NCI-H1048 (cell line): ENCODE results near the gene PPM1L.
"Not testable (repeated sequence)": the region's sequence is repeated elsewhere in the genome, so short reads cannot be mapped to it uniquely, and the experiment has no call there.

Experiments used
- DNase-seq: peaks from one replicate; lab custom pipeline; 2025; lab: John Stamatoyannopoulos, UW

PPM1L gene

DNA sequence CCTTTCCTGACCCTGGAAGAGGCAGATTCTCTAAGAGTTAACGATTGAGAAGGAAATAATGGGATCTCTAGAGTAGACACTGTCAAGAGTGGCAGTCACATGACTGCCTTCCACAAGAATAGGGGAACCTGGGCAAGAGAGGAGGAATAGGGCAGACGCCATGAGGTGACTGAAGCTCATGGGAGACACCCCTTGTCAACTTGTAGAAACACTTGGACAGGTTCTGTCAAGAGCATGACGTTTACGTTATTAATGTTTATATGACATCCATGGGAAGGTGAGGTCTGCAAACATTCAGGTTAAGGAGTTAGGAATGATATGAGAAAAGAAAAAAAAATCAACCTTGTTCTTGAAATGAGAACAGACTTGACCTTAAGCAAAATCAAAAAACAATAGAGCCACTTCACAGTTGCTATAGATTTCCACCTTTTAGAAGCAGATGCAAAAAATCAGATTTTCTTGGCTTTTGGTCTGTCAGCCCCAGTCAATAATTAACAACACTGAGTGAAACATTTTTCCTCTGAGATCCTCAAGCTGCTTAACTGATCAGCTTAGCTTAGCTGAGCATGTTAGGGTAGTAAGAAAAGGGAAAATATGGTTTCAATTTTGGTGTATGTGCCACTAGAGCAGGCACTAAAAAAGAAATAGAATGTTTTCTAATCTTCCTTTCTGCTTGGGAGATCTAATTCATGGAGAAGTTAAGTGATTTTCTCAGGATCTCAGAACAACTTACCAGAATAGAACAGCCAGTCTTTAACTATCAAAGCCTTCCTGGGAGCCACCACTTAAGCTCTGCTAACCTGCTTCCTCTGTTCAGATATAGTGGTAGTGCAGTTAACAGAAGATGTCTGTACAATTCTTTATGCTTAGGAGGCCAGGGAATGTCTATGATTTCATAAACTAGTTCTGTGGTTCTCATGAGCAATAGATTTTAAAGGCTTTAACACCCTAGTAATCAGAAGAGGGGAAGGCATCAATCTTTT, 232.2 kb downstream of the PPM1L start:
- no peak for DNase-seq

DNA sequence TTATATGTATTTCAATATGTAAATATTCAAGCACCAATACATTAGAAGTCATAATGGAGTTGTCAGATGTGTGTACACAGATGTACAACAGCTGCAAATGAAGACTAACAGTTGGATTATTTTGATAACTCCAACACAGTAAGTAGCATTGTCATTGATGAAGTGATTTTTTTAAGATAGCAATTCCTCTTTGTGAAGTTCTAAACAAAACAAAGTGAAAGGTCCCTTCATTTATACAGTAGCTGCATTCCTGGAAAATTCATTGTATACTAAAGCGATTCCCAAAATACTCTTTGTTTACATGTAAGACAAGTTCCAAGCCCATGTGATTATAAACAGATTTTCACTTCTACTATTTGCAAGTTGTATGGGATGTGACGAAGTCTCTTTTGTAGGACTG, 234.4 kb downstream of the PPM1L start:
- DNase-seq = no peak

DNA sequence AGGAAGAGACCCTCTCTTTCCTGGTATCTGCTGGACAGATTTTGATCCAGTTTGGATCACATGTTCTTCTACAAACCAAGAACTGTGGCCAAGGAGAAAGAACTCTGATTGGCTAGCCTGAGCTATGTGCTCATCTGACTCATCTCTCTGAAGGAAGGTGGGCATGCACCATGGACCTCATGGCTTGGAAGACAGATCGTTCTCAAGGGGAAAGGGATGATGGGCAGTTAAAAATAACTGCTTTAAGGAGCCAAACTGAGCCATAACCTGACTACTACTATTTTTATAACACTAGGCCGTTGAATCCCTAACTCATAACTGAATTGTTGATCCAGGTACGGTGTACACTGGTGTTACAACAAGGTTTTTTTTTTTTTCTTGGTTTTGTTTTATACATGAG, 236.7 kb downstream of the PPM1L start:
- DNase-seq = no peak

DNA sequence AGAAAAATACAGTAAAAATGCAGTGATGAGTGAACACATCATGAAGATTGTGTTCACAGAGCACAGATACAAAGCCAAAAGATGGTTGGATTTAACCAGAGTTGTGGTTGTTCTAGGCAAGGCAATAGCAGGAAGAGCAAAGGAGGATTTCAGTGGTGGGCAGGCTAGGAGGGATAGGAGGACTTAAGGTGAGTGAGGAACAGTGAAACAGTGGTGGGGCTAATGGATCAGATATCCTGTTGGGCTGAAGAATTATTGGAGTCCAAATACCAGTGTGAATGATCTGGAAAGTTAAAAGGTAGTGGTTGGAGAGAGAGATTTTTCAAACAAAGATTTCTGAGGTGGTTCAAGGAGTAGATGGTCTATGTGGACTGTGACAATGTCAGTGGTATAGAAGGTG, 240.8 kb downstream of the PPM1L start:
- DNase-seq = no peak

DNA sequence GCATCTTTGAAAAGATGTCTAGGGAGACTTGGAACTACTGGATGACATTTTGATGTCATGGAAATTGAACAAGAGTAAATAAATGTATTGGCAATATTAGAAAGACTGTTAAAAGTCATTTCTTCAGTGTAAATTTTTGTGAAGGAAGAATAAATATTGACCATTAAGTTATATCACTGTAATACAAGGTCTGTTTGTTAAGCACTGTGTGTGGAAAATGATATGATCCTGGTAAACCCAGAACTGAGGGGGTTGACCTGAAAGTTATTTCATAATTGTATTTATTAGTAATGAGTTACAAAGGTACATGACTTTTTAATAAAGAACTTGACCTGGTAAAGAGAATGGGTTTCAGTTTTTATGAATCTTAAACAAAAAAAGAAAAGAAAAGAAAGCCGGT, 242.6 kb downstream of the PPM1L start:
- DNase-seq = no peak

DNA sequence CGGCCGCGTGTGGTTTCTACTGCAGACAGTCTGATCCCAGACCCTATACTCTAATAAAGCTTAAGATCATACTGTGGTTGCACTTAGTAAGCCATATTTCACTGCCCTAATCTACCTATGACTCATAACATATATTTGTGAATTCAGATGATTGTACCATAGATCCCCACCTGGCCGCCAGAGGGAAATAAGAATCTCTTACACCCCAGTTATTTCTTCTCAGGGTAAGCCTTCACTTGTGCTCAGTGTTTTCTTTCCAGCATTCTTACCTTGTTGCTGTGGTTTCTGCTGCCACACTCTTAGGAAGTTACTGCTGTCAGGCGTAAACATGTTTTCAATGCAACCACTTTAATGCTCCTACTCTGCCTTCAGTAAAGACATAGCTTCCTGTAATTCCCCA, 243.2 kb downstream of the PPM1L start:
- no peak for DNase-seq

DNA sequence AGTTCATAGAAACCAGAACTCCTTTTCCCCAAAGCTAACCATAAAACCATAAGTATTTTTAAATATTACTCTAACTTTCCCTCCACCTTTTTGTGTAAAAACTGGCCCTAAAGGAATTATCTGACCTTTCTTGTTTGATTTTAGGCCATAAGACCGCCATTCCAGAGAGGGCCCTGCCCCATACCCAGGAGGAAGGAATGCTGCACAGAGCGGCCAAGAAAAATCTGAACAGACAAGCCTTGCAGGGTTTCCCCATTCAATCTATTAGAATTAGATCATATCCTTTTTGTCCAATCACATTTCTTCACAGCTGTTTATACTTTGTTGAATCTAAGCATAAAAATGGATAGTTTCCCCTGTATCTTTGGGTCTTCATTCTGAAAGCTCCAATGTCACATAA, 252.1 kb downstream of the PPM1L start:
- no peak for DNase-seq

DNA sequence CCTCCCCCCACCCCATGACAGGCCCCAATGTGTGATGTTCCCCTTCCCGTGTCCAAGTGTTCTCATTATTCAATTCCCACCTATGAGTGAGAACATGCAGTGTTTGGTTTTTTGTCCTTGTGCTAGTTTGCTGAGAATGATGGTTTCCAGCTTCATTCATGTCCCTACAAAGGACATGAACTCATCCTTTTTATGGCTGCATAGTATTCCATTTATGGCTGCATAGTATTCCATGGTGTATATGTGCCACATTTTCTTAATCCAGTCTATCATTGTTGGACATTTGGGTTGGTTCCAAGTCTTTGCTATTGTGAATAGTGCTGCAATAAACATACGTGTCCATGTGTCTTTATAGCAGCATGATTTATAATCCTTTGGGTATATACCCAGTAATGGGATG, 254.1 kb downstream of the PPM1L start:
- not testable (repeated sequence) for DNase-seq

DNA sequence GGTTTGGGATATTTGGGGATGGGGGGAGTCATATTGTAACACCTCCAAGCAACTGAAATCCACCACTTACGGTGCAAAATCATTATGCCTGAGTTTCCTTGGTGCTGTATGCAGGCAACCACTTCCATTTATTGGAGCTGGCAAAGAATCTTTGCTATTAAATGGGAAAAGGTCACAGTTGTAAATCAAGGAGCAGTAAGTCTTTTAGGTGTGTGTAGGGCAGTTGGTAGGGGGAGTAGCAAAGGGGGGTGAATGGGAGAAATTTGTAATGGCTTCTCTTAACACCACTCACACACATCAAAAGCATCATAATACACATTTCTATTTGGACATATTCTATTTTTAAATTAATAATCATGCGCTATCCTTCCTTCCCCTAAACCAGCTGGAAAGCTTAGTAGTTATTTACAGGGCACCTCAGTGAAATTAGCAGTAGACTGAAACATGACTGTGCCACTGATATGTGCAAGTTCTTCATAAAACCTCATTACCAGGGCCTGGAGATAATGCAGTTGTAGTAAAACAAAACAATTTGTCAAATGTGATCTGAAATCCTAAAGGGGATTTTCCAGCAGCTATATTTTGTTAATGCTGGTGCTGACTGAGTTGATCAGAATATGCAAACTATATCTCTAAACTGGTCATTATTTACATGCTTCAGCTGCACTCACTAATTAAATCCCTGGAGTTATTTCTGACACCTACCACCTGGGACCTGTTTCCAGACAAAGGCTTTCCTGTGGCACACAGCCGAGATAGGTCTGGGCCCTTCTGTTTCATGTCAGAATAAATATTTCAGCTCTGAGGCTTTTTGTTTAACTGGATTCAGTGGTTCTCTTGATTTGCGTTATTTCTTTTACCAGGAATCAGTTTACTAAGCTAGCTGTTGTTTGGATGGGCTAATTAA, 259.1 kb downstream of the PPM1L start:
- peak; percentile 13 for DNase-seq

DNA sequence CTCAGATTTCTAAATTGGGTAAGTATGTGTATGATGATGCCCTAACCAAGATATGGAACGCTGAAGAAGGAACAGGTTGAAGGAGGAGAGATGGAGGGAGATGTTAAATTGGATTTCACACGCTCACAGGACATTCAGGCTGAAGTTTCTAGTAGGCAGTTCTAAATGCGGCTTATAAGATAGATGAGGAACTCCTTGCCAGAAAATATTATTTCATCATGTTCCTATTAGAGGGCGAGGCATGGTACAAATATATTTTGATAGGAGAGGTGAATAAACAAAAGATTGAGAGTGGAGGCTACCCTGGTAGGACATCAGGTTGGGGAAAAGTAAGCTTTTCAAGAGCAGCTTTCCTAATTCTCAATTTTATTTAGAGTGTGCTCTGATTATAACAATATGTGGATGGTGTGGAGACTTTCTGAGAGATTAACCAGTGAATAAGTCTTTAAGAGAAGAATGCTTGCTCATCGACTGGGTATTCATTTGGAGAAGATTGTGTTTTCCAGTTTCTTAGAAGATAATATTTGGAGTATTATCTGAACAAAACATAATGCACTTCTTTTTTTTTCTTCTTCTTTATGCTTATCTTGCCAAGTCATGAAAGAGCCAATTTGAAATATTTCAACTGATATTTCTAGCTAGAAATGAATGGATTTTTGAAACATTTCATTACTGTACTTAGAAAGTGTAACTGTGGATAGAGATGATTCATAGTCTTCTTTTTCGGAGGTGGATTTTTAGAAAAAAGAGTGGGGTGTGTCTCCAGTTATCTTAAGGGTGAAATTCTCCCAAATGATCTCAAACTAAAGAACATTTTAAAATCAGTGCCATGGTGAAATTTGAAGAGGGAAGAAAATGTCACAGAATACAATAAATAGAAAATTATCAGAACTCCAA, 260.6 kb downstream of the PPM1L start:
- DNase-seq = no peak

DNA sequence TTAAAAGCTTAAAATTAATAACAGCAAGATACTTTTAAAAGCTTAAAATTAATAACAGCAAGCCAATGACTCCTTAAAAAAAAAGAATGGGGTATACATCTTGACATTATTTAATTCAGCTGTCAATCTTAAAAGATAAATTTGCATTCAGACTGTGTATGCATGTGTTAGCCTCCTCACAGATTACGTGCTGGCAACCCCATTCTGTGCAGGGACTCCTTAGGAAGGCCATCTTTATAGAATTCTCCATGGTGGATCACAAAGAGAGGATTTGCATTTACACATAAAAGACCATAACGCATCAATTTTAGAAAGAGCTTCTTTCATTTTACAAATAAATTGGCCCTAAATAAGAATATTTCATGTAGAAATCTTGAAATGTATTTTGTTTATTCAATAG, 261.9 kb downstream of the PPM1L start:
- DNase-seq = no peak

DNA sequence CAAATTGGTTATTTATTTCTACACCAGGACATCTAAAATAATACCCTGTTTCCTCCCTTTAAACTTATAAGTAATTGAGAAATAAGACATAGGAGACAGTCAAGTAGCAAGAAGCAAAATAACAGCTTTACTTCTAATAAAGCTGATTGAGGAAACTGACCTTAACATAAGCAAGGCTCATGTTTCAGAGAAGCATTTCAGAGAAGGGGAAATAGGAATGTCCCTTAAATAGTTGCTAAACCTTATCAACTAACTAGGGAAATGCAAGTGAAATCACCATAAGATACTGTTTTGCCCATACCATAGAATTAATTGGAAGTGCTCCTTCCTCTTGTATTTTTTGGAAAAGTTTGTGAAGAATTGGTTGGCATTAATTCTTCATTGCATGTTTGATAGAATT, 264.2 kb downstream of the PPM1L start:
- DNase-seq = no peak

DNA sequence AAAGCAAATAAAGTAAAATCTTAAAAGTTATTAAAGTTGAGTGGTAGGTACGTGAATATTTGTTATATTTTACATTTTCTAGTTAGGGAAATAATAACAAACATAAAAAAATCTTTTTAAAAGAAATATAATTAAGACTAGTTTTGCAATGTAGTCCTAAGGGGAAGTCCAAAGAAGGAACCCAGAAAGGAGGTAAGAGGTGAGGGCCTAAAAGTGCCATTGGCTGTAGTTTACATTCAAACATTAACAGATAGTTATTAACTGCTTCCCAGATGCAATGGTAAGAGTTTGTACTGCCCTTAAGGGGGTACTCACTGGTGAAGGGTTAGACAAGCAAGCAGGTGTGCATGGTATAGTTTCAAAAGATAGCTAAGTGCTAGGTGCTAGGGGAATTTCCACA, 269.9 kb downstream of the PPM1L start:
- DNase-seq = no peak

DNA sequence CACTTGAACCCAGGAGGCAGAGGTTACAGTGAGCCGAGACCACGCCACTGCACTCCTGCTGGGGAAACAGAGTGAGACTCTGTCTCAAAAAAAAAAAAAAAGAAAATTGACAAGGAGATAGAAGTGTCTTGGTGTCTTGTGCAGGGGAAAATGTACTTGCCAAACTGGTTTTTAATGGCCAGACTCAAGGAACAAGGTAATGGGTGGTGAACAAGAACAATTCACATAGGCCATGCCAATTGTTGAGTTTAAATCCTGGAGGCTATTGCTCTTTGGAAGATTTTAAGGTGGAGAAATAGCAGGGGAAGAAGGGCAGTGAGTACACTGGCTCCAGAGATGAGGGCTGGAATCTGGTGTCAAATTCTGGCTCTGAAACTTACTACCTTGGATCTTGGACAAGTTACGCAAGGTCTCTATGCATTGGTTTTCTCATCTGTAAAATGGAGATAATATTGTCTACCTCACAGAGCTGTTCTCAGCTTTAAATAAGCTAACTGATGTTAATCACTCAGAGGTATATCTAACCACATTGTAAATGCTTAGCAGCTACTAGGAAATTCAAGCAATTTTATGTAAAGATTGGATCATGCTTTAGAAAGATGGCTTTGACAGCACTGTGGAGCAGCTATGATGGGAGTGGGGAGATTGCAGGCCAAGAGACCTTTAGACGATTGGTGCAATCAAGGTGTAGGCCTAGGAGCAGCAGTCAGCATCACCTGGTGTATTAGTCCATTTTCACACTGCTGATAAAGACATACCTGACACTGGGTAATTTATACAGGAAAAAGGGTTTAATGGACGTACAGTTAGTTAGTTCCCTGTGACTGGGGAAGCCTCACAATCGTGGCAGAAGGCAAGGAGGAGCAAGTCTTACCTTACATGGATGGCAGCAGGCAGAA, 270.8 kb downstream of the PPM1L start:
- no peak for DNase-seq

DNA sequence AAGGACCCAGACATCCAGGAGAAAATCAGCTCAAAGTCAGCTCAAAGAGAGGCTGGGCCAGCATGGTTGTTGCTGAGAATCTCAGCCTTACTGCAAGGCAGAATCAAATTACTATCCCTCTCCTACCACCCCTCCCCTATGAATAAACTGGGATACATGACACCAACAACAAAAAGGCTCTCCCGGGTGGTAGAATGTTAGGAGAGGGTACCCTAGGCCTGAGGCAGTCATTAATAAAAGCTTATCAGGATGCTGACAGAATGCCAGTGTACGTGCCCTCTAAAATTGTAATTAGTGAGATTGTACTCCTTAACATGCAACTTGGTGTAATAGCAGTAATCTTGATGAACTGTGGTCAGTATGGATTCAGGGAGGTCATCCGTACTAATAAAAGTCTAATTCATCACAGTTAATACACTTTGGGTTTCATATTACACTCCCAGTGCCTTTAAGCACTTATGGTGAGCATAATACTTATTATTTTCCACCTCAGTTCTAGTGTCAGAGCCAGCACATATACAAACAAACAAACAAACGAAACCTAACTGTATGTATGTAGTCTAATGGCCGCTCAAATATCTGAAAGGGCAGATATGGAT, 272.6 kb downstream of the PPM1L start:
- no peak for DNase-seq

DNA sequence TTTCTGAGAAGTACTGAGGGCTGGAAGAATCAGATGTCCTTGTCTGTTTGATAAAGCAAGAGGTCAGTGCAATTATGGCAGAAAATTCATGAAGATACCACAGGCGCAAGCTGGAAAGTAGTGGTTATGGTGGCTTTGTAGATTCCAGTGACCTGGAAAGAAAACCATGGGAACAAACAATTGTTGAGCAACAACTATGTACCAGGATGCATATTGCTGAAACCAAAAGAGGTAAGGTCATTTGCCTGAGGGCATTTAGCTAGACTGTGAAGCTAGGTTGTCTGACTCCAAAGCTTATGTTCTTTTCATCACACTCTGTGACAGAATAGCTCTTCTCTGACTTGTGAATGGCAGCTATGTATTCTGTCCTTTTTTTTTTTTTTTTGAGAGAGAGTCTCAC, 275.1 kb downstream of the PPM1L start:
- no peak for DNase-seq

DNA sequence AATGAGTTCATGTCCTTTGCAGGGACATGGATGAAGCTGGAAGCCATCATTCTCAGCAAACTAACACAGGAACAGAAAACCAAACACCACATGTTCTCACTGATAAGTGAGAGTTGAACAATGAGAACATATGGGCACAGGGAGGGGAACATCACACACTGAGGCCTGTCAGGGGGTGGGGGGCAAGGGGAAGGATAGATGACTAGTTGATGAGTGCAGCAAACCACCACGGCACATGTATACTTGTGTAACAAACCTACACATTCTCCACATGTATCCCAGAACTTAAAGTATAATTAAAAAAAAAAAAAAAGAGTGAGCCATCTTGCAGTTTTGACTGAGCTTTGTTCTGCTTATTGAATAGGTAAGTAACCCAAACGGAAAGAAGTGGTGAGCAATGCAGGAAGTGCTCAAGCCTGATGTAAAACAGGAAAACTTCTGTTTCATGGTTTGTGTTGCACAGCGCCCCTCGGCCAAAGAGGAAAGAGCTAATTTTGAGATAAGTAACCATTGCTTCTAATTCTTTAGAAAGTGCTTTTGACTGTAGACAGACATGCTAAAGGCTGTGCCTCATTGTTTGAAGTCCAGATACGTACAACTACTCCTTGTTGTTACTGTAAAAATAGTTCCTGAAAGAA, 279.0 kb downstream of the PPM1L start:
- not testable (repeated sequence) for DNase-seq

DNA sequence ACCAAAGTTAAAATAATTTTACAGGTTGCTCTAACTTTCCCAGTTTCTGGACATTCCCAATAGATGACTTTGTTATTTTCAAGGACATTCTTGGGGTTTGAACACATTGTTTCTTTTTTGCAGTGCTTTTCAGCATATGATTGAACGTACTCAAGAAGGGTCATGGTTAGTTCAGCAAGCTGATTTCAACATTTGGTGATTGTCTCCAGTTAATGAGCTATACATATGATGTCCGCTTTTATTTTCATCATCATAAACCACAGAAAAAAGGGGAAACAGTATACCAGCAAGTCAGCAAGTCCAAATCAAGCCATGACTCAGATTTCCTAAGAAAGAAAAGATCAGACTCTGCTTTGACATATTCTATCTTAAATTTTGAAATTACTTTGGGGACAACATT, 279.7 kb downstream of the PPM1L start:
- no peak for DNase-seq

DNA sequence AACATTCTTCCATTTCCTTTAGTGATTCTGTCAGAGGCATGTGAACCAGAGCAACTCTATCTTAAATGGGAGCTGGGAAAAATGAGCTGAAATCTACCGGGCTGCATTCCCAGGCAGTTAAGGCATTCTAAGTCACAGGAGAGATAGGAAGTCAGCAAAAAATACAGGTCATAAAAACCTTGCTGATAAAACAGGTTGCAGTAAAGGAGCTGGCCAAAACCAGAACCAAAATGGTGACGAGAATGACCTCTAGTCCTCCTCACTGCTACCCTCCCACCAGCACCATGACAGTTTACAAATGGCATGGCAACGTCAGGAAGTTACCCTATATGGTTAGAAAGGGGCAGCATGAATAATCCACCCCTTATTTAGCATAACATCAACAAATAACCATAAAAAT, 282.7 kb downstream of the PPM1L start:
- DNase-seq = no peak

DNA sequence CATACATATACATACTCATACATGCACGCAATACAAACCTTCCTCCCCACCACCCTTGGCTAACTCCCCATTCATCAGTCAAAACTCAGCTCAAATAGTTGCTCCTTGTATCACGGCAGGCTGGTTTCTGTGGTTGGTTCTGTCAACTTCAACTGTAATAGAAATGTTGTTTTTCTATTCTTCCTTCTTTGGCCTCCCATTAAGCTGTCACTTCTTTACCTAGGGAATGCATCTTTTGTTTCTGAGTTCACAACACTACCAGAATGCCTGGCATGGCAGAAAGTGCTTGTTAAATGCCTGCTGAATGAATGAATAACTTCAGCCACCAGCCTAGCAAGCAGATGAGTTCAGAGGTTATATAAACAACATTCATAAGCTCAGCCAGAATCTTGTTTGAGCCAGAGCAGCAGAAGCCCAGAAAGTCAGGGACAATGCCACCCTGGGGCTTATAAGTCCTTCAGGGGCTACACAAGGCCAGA, 286.0 kb downstream of the PPM1L start:
- no peak for DNase-seq
